Measurements from ENCODE around the gene GMDS.

GMDS gene

GRCh38 chr6:1618311-1619097 lies 626.9 kb downstream of the GMDS start:
- Histone ChIP-seq H2BK15ac (ENCODE audit: low read depth, poor library complexity, severe bottlenecking) (no peak overlapping the region), H3K9me3 (ENCODE audit: control insufficient read depth, low read length) (no peaks in the 10 kb centered on the region), H2BK120ac (ENCODE audit: low read depth, low read length) (no peak overlapping the region), H3K23ac (ENCODE audit: low read length in 2 of 2) (no peak overlapping the region), H4K8ac (ENCODE audit: low read length) (no peak overlapping the region), H2BK12ac (ENCODE audit: low read length in 2 of 2) (no peak overlapping the region), H3K79me1 (replicated peaks; ENCODE audit: low read length, poor library complexity, severe bottlenecking) (peaks cover 4% of the 10 kb centered on the region), H3K4me3 (ENCODE audit: insufficient read depth in 1 of 2, low read depth in 1 of 2, low read length in 2 of 2) (no peak overlapping the region), H3K14ac (ENCODE audit: low read length in 2 of 2) (no peak overlapping the region), H3K4me2 (ENCODE audit: low read length, poor library complexity, severe bottlenecking) (peak overlapping the region; percentile 36), H4K91ac (ENCODE audit: low read length) (no peak overlapping the region), H3K27me3 (ENCODE audit: control insufficient read depth in 1 of 2, insufficient read depth in 1 of 2, low read length in 2 of 2) (peaks cover 22 to 43% of the 10 kb centered on the region in 2 experiments), H2BK5ac (ENCODE audit: low read depth, low read length, poor library complexity, severe bottlenecking) (no peak overlapping the region), H3K27ac (ENCODE audit: low read length, poor library complexity, severe bottlenecking) (no peak overlapping the region), H3K9ac (ENCODE audit: low read length) (no peak overlapping the region), H2AFZ (ENCODE audit: low read depth, low read length) (no peak overlapping the region), H3K18ac (ENCODE audit: low read depth in 1 of 2, low read length in 2 of 2) (no peak overlapping the region), H2AK5ac (ENCODE audit: low read length, severe bottlenecking) (peak overlapping the region; percentile 16), H3K36me3 (ENCODE audit: control insufficient read depth in 1 of 2, insufficient read depth in 2 of 2, low read depth in 1 of 2, low read length in 2 of 2) (peaks cover 0 to 30% of the 10 kb centered on the region in 2 experiments), H3K4me1 (ENCODE audit: control insufficient read depth, insufficient read depth, low read depth, low read length) (peaks cover 26% of the 10 kb centered on the region), H3K4ac (ENCODE audit: low read depth in 1 of 2, low read length in 2 of 2) (no peak overlapping the region)
- DNase-seq, result no peak
- WGBS, result 49% methylated on average over 29 of the region's 31 CpGs

GRCh38 chr6:1617466-1618310 lies 627.7 kb downstream of the GMDS start:
- no peak overlapping the region for H3K23ac ChIP-seq (ENCODE audit: low read length in 2 of 2)
- H2AFZ ChIP-seq (ENCODE audit: low read depth, low read length), result no peak overlapping the region
- DNase-seq, result no peak

GRCh38 chr6:1616701-1617463 lies 628.5 kb downstream of the GMDS start:
- Histone ChIP-seq H2AFZ (ENCODE audit: low read depth, low read length) (no peak overlapping the region), H3K23ac (ENCODE audit: low read length in 2 of 2) (no peak overlapping the region), H3K9ac (ENCODE audit: low read length) (no peak overlapping the region), H3K14ac (ENCODE audit: low read length in 2 of 2) (no peak overlapping the region), H2BK120ac (ENCODE audit: low read depth, low read length) (no peak overlapping the region), H3K27ac (ENCODE audit: low read length, poor library complexity, severe bottlenecking) (no peak overlapping the region), H3K9me3 (ENCODE audit: control insufficient read depth, low read length) (no peaks in the 10 kb centered on the region), H3K79me1 (replicated peaks; ENCODE audit: low read length, poor library complexity, severe bottlenecking) (peaks cover 4% of the 10 kb centered on the region), H3K27me3 (ENCODE audit: control insufficient read depth in 1 of 2, insufficient read depth in 1 of 2, low read length in 2 of 2) (peaks cover 13 to 36% of the 10 kb centered on the region in 2 experiments), H3K4me2 (ENCODE audit: low read length, poor library complexity, severe bottlenecking) (no peak overlapping the region), H3K18ac (ENCODE audit: low read depth in 1 of 2, low read length in 2 of 2) (no peak overlapping the region), H4K91ac (ENCODE audit: low read length) (no peak overlapping the region), H2BK15ac (ENCODE audit: low read depth, poor library complexity, severe bottlenecking) (no peak overlapping the region), H2BK5ac (ENCODE audit: low read depth, low read length, poor library complexity, severe bottlenecking) (peak overlapping the region; percentile 15), H3K36me3 (ENCODE audit: control insufficient read depth in 1 of 2, insufficient read depth in 2 of 2, low read depth in 1 of 2, low read length in 2 of 2) (peaks cover 0 to 23% of the 10 kb centered on the region in 2 experiments), H3K4me1 (ENCODE audit: control insufficient read depth, insufficient read depth, low read depth, low read length) (peaks cover 25% of the 10 kb centered on the region), H4K8ac (ENCODE audit: low read length) (no peak overlapping the region), H2AK5ac (ENCODE audit: low read length, severe bottlenecking) (no peak overlapping the region), H3K4me3 (ENCODE audit: insufficient read depth in 1 of 2, low read depth in 1 of 2, low read length in 2 of 2) (no peak overlapping the region), H2BK12ac (ENCODE audit: low read length in 2 of 2) (no peak overlapping the region), H3K4ac (ENCODE audit: low read depth in 1 of 2, low read length in 2 of 2) (no peak overlapping the region)
- DNase-seq, result no peak
- 32% methylated on average over 10 of the region's 11 CpGs for WGBS

More at GRCh38 chr6:1617466-1618310, 627.7 kb downstream of the GMDS start:
- no peak overlapping the region for H3K4ac ChIP-seq (ENCODE audit: low read depth in 1 of 2, low read length in 2 of 2)
- H2BK12ac ChIP-seq (ENCODE audit: low read length in 2 of 2), result no peak overlapping the region
- H4K91ac ChIP-seq (ENCODE audit: low read length), result no peak overlapping the region
- H3K4me1 ChIP-seq (ENCODE audit: control insufficient read depth, insufficient read depth, low read depth, low read length), result peaks cover 25% of the 10 kb centered on the region
- no peak overlapping the region for H3K27ac ChIP-seq (ENCODE audit: low read length, poor library complexity, severe bottlenecking)
- H3K14ac ChIP-seq (ENCODE audit: low read length in 2 of 2), result no peak overlapping the region
- no peak overlapping the region for H4K8ac ChIP-seq (ENCODE audit: low read length)
- no peak overlapping the region for H2AK5ac ChIP-seq (ENCODE audit: low read length, severe bottlenecking)
- H2BK15ac ChIP-seq (ENCODE audit: low read depth, poor library complexity, severe bottlenecking), result no peak overlapping the region
- H2BK5ac ChIP-seq (ENCODE audit: low read depth, low read length, poor library complexity, severe bottlenecking), result no peak overlapping the region
- H3K4me2 ChIP-seq (ENCODE audit: low read length, poor library complexity, severe bottlenecking), result peak overlapping the region; percentile 36
- H3K27me3 ChIP-seq (ENCODE audit: control insufficient read depth in 1 of 2, insufficient read depth in 1 of 2, low read length in 2 of 2), result peaks cover 14 to 36% of the 10 kb centered on the region in 2 experiments
- no peak overlapping the region for H2BK120ac ChIP-seq (ENCODE audit: low read depth, low read length)
- H3K4me3 ChIP-seq (ENCODE audit: insufficient read depth in 1 of 2, low read depth in 1 of 2, low read length in 2 of 2), result no peak overlapping the region
- 68% methylated on average over 21 of the region's 21 CpGs for WGBS
- peaks cover 4% of the 10 kb centered on the region for H3K79me1 ChIP-seq (replicated peaks; ENCODE audit: low read length, poor library complexity, severe bottlenecking)
- peaks cover 0 to 30% of the 10 kb centered on the region in 2 experiments for H3K36me3 ChIP-seq (ENCODE audit: control insufficient read depth in 1 of 2, insufficient read depth in 2 of 2, low read depth in 1 of 2, low read length in 2 of 2)
- H3K9ac ChIP-seq (ENCODE audit: low read length), result no peak overlapping the region
- no peaks in the 10 kb centered on the region for H3K9me3 ChIP-seq (ENCODE audit: control insufficient read depth, low read length)
- no peak overlapping the region for H3K18ac ChIP-seq (ENCODE audit: low read depth in 1 of 2, low read length in 2 of 2)

All from mesenchymal stem cell (in vitro differentiated cells and primary cell).